ENCODE data around the gene PTGES3. TPM values are rescaled to one million over a fixed set of nuclear protein-coding genes. Genes with fewer than 3 reads are reported as not detected.
A peak's percentile ranks its signal among the peaks of the same experiment; 100 is the strongest.

The PTGES3 gene
- total and polyA plus RNA-seq, 10 of the 15 experiments (the other 5 are each of a cell fraction or from before 2014, with no cell fraction given): 117 to 520 (median 175) TPM

DNA sequence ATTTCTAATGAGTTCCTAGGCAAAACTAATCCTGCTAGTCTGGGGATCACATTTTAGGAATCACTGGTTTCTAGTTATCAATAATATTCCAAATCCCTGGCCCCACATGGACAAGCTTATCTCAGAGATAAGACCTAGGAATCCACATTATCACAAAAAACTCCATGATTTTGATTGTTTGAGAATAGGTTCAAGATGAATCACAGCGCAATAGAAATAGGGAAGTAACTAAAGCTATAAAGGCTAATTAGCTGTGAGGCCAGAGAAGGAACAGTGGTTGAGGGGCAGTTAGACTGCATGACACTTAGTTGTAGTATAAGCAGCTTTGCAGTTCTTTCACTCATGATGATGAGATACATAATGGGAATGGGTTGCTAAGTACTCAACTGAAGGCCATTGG, 29.2 kb downstream of the PTGES3 start (continued):
- 0 out of 2 replicates have a peak, but pooled peaks have one; percentile 54 for TF ChIP-seq ZNF24 (IDR thresholded peaks at IDR 0.05)
- no peak for TF ChIP-seq KDM1A (IDR thresholded peaks at IDR 0.05; ENCODE audit: borderline replicate concordance)
- TF ChIP-seq SREBF2 (IDR thresholded peaks at IDR 0.05; ENCODE audit: low read length): no peak
- TF ChIP-seq SIX5 (IDR thresholded peaks at IDR 0.05; ENCODE audit: low read depth, low read length, severe bottlenecking): no peak
- TF ChIP-seq IKZF1 (conservative IDR thresholded peaks at IDR 0.05): peak; percentile 49
- peak; percentile 18; the same call in 1 of the 2 replicates for TF ChIP-seq BACH1 (IDR thresholded peaks at IDR 0.05; ENCODE audit: borderline replicate concordance)
- TF ChIP-seq IKZF2 (IDR thresholded peaks at IDR 0.05): peak; percentile 57 to 59; a peak in 3 of 4 replicates
- no peak for TF ChIP-seq KAT2A (conservative IDR thresholded peaks at IDR 0.05; ENCODE audit: control insufficient read depth, low read depth, low read length)
- peak; percentile 95 for TF ChIP-seq MTA2 (IDR thresholded peaks at IDR 0.05; ENCODE audit: low read depth)
- no peak for TF ChIP-seq REST (IDR thresholded peaks at IDR 0.05; ENCODE audit: low read depth, low read length)
- TF ChIP-seq JUNB (IDR thresholded peaks at IDR 0.05): 0 out of 2 replicates have a peak, but pooled peaks have one; percentile 22
- TF ChIP-seq ATF2 (IDR thresholded peaks at IDR 0.05; ENCODE audit: low read length): no peak
- TF ChIP-seq ZNF217 (IDR thresholded peaks at IDR 0.05): peak; percentile 27; the same call in 1 of the 2 replicates
- TF ChIP-seq SUZ12 (IDR thresholded peaks at IDR 0.05; ENCODE audit: unreplicated experiment): no peak
- 0 out of 2 replicates have a peak, but pooled peaks have one; percentile 53 for TF ChIP-seq MXI1 (IDR thresholded peaks at IDR 0.05; ENCODE audit: low read depth, low read length)
- peak; percentile 84; the same call in 1 of the 2 replicates for TF ChIP-seq BCL11A (IDR thresholded peaks at IDR 0.05; ENCODE audit: low read depth, low read length)
- no peak for TF ChIP-seq RELA (IDR thresholded peaks at IDR 0.05; ENCODE audit: borderline replicate concordance, partially characterized antibody)
- TF ChIP-seq MEF2A (IDR thresholded peaks at IDR 0.05; ENCODE audit: insufficient read depth, low read depth, low read length): no peak
- TF ChIP-seq SMARCA5 (IDR thresholded peaks at IDR 0.05): 0 out of 2 replicates have a peak, but pooled peaks have one; percentile 36
